GM12865 (cell line): ENCODE results near the gene IL6.

Source experiments
- DNase-seq: peaks from one replicate; pipeline ENCODE4 v3.0.0; 2010; ENCODE audit warnings: low read depth
- H3K4me3 ChIP-seq: 2 replicates; pipeline ENCODE4 v1.5.1; 2011; ENCODE audit warnings: mild to moderate bottlenecking, low read depth, low read length, control low read depth
- CTCF ChIP-seq: IDR thresholded peaks from 2 replicates; pipeline ENCODE4 v1.5.1; 2011; ENCODE audit warnings: low read length, control low read depth, low read depth, inconsistent platforms; ENCODE audit not compliant: insufficient read depth; ENCODE audit errors: missing control alignments

IL6 gene

GRCh38 chr7:22720791-22721786 is 5.9 kb upstream of the IL6 start:
- no peak for DNase-seq
- no peak for TF ChIP-seq CTCF
- H3K4me3 ChIP-seq: no peak overlapping the region

- no peak overlapping the region for H3K4me3 ChIP-seq
- no peak for DNase-seq
- no peak for TF ChIP-seq CTCF
Observed at GRCh38 chr7:22722536-22723180, 4.3 kb upstream of the IL6 start.

- TF ChIP-seq CTCF: no peak
- DNase-seq: peak; percentile 46
- H3K4me3 ChIP-seq: no peak overlapping the region
Observed at GRCh38 chr7:22723181-22723601, 3.8 kb upstream of the IL6 start.

- DNase-seq: no peak
- TF ChIP-seq CTCF: no peak
- no peak overlapping the region for H3K4me3 ChIP-seq
Observed at GRCh38 chr7:22723637-22724036, 3.4 kb upstream of the IL6 start.

GRCh38 chr7:22724861-22725260 is 2.1 kb upstream of the IL6 start:
- TF ChIP-seq CTCF: no peak
- H3K4me3 ChIP-seq: no peak overlapping the region
- no peak for DNase-seq

- peak; percentile 71 for DNase-seq
- peak; percentile 17 for TF ChIP-seq CTCF
- peak overlapping the region; percentile 25 for H3K4me3 ChIP-seq
Observed at GRCh38 chr7:22725585-22725984, 1.4 kb upstream of the IL6 start.
